Upper lobe of left lung (tissue), 4 donors: Measurements from ENCODE around the gene SPTLC3.

Source experiments
- EP300 ChIP-seq, 4 donors: sonication (generic); formaldehyde crosslinking; IDR thresholded peaks; one replicate each; pipeline ENCODE4 v1.5.1; 2017; ENCODE audit warnings: antibody characterized with exemption in 4 of 4, control low read depth in 2 of 4
- POLR2A ChIP-seq, 4 donors: fragments of 450-650 bp; IDR thresholded peaks; one replicate each; pipeline ENCODE4 v1.5.1; 2016 to 2017; ENCODE audit warnings: antibody characterized with exemption in 4 of 4, mild to moderate bottlenecking in 2 of 4
- POLR2AphosphoS5 ChIP-seq, 2 donors: sonication (generic); formaldehyde crosslinking; IDR thresholded peaks; one replicate each; pipeline ENCODE4 v1.5.1; 2017; ENCODE audit warnings: antibody characterized with exemption in 2 of 2
- TF ChIP-seq, protein P1 (sequence below), 6 experiments: fragments of 450-650 bp in 4 of 6; fragments of 200-600 bp in 2 of 6; sonication (generic) in 2 of 6; IDR thresholded peaks; one replicate each; pipeline ENCODE4 v1.5.1; 2016 to 2019; ENCODE audit warnings: antibody characterized with exemption in 6 of 6

DNA sequence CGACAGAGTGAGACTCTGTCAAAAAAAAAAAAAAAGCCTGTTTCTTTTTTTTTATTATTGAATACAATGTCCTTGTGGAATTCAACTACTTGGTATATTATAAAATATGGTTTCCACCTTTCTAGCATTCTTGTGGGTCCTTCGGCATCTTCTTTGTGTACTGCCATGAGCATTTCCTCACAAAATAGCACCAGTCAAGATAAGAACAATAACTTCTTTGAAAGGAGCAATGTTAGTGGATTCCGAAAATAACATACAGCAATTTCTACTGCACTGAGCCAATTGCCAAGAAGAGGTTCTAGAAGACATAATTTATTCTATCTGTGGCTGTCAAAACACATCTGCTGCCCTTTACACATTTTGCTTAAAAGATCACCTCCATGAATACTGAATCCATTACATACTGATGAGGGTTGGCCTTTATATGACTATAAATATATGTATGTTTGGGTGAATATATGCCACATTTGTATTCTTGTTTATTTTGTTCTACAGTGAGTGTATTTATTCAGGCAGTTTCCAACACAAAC is 19.1 kb upstream of the SPTLC3 start:
- TF ChIP-seq, protein P1, sequence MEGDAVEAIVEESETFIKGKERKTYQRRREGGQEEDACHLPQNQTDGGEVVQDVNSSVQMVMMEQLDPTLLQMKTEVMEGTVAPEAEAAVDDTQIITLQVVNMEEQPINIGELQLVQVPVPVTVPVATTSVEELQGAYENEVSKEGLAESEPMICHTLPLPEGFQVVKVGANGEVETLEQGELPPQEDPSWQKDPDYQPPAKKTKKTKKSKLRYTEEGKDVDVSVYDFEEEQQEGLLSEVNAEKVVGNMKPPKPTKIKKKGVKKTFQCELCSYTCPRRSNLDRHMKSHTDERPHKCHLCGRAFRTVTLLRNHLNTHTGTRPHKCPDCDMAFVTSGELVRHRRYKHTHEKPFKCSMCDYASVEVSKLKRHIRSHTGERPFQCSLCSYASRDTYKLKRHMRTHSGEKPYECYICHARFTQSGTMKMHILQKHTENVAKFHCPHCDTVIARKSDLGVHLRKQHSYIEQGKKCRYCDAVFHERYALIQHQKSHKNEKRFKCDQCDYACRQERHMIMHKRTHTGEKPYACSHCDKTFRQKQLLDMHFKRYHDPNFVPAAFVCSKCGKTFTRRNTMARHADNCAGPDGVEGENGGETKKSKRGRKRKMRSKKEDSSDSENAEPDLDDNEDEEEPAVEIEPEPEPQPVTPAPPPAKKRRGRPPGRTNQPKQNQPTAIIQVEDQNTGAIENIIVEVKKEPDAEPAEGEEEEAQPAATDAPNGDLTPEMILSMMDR (IDR thresholded peaks at IDR 0.05) = no peak
- TF ChIP-seq POLR2A (IDR thresholded peaks at IDR 0.05) (no peak), POLR2AphosphoS5 (IDR thresholded peaks at IDR 0.05) (no peak), EP300 (IDR thresholded peaks at IDR 0.05) (no peak)
